CD14-positive monocyte (primary cell): ENCODE measurements around the gene GNAT2. TPM values are rescaled to one million over a fixed set of nuclear protein-coding genes. Genes with fewer than 3 reads are reported as not detected.

Experiments used
- DNase-seq, 3 donors: peaks; one replicate each; pipeline ENCODE4 v3.0.0-alpha.2; 2011 to 2022
- H2AFZ ChIP-seq: 2 replicates; pipeline ENCODE4 v1.6.0; 2012; ENCODE audit warnings: mild to moderate bottlenecking, low read depth, low read length, inconsistent platforms; ENCODE audit not compliant: insufficient read depth, poor library complexity, severe bottlenecking
- H3K27ac ChIP-seq, 2 donors: 1 replicate in 1 of 2; 2 replicates in 1 of 2; pipeline ENCODE4 v1.5.1; 2012 to 2013; ENCODE audit warnings: low read length in 2 of 2, control low read depth in 1 of 2, inconsistent platforms in 1 of 2, low read depth in 1 of 2, mild to moderate bottlenecking in 1 of 2
- H3K27me3 ChIP-seq, 2 donors: one replicate each; pipeline versions ENCODE4 v1.6.0 to v1.6.1; 2011 to 2013; ENCODE audit warnings: low read length in 2 of 2; ENCODE audit not compliant: control insufficient read depth in 2 of 2, insufficient read depth in 2 of 2
- H3K36me3 ChIP-seq, 2 donors: replicated peaks in 1 of 2; 1 replicate in 1 of 2; 2 replicates in 1 of 2; pipeline versions ENCODE4 v1.5.1 to v1.6.1; 2012 to 2013; ENCODE audit warnings: low read length in 2 of 2, control low read depth in 1 of 2, inconsistent platforms in 1 of 2, mild to moderate bottlenecking in 1 of 2; ENCODE audit not compliant: insufficient read depth in 2 of 2, control insufficient read depth in 1 of 2
- H3K4me1 ChIP-seq, 2 donors: 1 replicate in 1 of 2; 2 replicates in 1 of 2; pipeline versions ENCODE4 v1.5.1 to v1.6.1; 2012 to 2013; ENCODE audit warnings: low read length in 2 of 2, control low read depth in 1 of 2, inconsistent platforms in 1 of 2, mild to moderate bottlenecking in 1 of 2, moderate library complexity in 1 of 2; ENCODE audit not compliant: insufficient read depth in 2 of 2, control insufficient read depth in 1 of 2
- H3K4me2 ChIP-seq: replicated peaks from 2 replicates; pipeline ENCODE3; 2012; ENCODE audit warnings: low read length, moderate library complexity, mild to moderate bottlenecking; ENCODE audit not compliant: poor library complexity, severe bottlenecking; ENCODE audit errors: extremely low read depth
- H3K4me3 ChIP-seq, 3 experiments: fragments of 200-600 bp in 1 of 3; sonication (generic) in 1 of 3; replicated peaks in 1 of 3; 1 replicate in 2 of 3; 2 replicates in 1 of 3; pipeline ENCODE4 v1.5.1; 2011 to 2013; ENCODE audit warnings: low read length in 3 of 3, mild to moderate bottlenecking in 3 of 3, control low read depth in 2 of 3, low read depth in 2 of 3, inconsistent platforms in 1 of 3, moderate library complexity in 1 of 3
- H3K79me2 ChIP-seq: 2 replicates; pipeline ENCODE4 v1.6.0; 2012; ENCODE audit warnings: mild to moderate bottlenecking, control low read depth, inconsistent platforms, low read length, moderate library complexity; ENCODE audit not compliant: insufficient read depth
- H3K9ac ChIP-seq: 2 replicates; pipeline ENCODE4 v1.6.0; 2017; ENCODE audit warnings: low read length, mild to moderate bottlenecking; ENCODE audit not compliant: insufficient read depth, poor library complexity, severe bottlenecking
- H3K9me3 ChIP-seq, 2 donors: replicated peaks in 1 of 2; 1 replicate in 1 of 2; 2 replicates in 1 of 2; pipeline versions ENCODE4 v1.5.1 to v1.6.1; 2012 to 2013; ENCODE audit warnings: low read length in 2 of 2, control low read depth in 1 of 2; ENCODE audit not compliant: control insufficient read depth in 1 of 2, insufficient read depth in 1 of 2
- H4K20me1 ChIP-seq: 2 replicates; pipeline ENCODE4 v1.6.0; 2012; ENCODE audit warnings: mild to moderate bottlenecking, low read length, control low read depth, moderate library complexity; ENCODE audit not compliant: insufficient read depth
- H3K27ac Mint-ChIP-seq, 7 donors: one replicate each; pipeline ENCODE4 v1.8.0; 2020; ENCODE audit warnings: mild to moderate bottlenecking in 7 of 7, mixed read lengths in 7 of 7, moderate library complexity in 6 of 7, inconsistent platforms in 2 of 7
- H3K27me3 Mint-ChIP-seq, 3 donors: one replicate each; pipeline ENCODE4 v1.8.0; 2021 to 2022; ENCODE audit warnings: low read depth in 3 of 3, mild to moderate bottlenecking in 3 of 3, mixed read lengths in 3 of 3, moderate library complexity in 3 of 3, inconsistent platforms in 1 of 3
- H3K36me3 Mint-ChIP-seq, 2 donors: one replicate each; pipeline ENCODE4 v1.8.0; 2020; ENCODE audit warnings: mixed read lengths in 2 of 2, inconsistent platforms in 1 of 2, mild to moderate bottlenecking in 1 of 2
- H3K4me1 Mint-ChIP-seq: one replicate; pipeline ENCODE4 v1.8.0; 2020; ENCODE audit warnings: mild to moderate bottlenecking, mixed read lengths
- H3K4me3 Mint-ChIP-seq, 2 donors: one replicate each; pipeline ENCODE4 v1.8.0; 2020; ENCODE audit warnings: mild to moderate bottlenecking in 2 of 2, mixed read lengths in 2 of 2, moderate library complexity in 1 of 2
- H3K9me3 Mint-ChIP-seq, 7 donors: one replicate each; pipeline ENCODE4 v1.8.0; 2020 to 2022; ENCODE audit warnings: mixed read lengths in 7 of 7, mild to moderate bottlenecking in 6 of 7, moderate library complexity in 6 of 7, inconsistent platforms in 2 of 7
- CTCF ChIP-seq: fragments of 200-600 bp; IDR thresholded peaks from one replicate; pipeline ENCODE4 v1.8.0; 2022; ENCODE audit warnings: antibody characterized with exemption, mild to moderate bottlenecking
- WGBS: methylation state at CpG from one replicate; pipeline ENCODE4 v1.1.5; 2013; ENCODE audit warnings: missing lambda C conversion rate; ENCODE audit not compliant: insufficient coverage; 5-methylcytosine and 5-hydroxymethylcytosine counted together
- intact Hi-C, 2 donors: fragments of 100-400 bp; cut with micrococcal nuclease; formaldehyde crosslinking; loops; one replicate each; pipeline versions ENCODE4 v1.15.0 to v1.15.1; 2023
- polyA plus RNA-seq, 3 donors: library from polyadenylated mRNA; depleted of rRNA in 1 of 3; unstranded in 2 of 3; stranded (reverse) in 1 of 3; fragments of 300-500 nt in 2 of 3; fragments of >200 nt in 1 of 3; fragmentation: Illumina TruSeq in 2 of 3; gene quantifications; 1 replicate in 2 of 3; 2 replicates in 1 of 3; pipeline ENCODE4 v1.2.3, GENCODE V29; 2012 to 2021

GNAT2 gene
- polyA plus RNA-seq, 3 donors: 0.05 TPM; not detected in 2

DNA sequence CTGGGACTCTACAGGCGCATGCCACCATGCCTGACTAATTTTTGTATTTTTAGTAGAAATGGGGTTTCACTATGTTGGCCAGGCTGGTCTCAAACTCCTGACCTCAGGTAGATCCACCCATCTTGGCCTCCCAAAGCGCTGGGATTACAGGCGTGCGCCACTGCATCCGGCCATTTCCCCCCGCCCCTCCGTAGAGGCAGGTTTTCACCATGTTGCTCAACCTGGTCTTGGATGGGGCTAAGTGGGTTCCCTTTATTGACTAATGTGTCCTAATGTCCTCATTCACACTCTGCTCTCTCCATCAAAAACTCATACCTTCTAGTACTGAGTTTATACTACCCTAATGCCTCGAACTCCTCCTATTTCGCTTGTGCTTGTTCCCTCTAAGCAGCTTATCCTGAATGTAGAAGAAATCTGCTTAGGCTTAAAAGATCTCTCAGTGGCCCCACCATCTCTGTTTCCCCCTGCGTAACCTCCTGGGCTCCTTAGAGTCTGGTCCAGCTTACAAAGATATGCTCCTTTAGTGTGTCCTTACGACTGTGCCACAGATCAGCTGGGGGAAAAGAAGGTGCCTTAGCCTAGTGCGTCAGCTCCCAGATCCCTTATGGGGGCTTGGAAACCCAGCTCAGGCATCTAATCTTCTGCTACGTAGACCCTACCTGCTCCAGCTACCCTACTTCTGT lies 8.0 kb downstream of the GNAT2 start:
- Histone ChIP-seq H3K27me3 (no peaks in the 10 kb centered on the region), H3K9me3 (no peaks in the 10 kb centered on the region), H3K36me3 (no peaks in the 10 kb centered on the region), H3K79me2 (no peaks in the 10 kb centered on the region), H3K9ac (no peak overlapping the region), H2AFZ (no peak overlapping the region), H4K20me1 (no peaks in the 10 kb centered on the region), H3K27ac (no peak overlapping the region), H3K4me3 (no peak overlapping the region), H3K4me1 (peaks cover 46 to 51% of the 10 kb centered on the region in 2 donors), H3K4me2 (no peak overlapping the region)
- peaks cover 0 to 2% (median 0%) of the 10 kb centered on the region in 7 donors for H3K9me3 Mint-ChIP-seq
- 100% methylated on average over 5 of the region's 13 CpGs for WGBS
- peaks cover 0 to 1% (median 0%) of the 10 kb centered on the region in 3 donors for H3K27me3 Mint-ChIP-seq
- peaks cover 70% of the 10 kb centered on the region for H3K4me1 Mint-ChIP-seq
- H3K36me3 Mint-ChIP-seq: peaks cover 0 to under 1% of the 10 kb centered on the region in 2 donors
- H3K4me3 Mint-ChIP-seq: no peak overlapping the region
- peak in 1 of 3 donors; percentile 25 for DNase-seq
- H3K27ac Mint-ChIP-seq: peak overlapping the region in 2 of 7 donors; percentile 43 to 70
- intact Hi-C loops: no loop called here
- TF ChIP-seq CTCF: no peak

DNA sequence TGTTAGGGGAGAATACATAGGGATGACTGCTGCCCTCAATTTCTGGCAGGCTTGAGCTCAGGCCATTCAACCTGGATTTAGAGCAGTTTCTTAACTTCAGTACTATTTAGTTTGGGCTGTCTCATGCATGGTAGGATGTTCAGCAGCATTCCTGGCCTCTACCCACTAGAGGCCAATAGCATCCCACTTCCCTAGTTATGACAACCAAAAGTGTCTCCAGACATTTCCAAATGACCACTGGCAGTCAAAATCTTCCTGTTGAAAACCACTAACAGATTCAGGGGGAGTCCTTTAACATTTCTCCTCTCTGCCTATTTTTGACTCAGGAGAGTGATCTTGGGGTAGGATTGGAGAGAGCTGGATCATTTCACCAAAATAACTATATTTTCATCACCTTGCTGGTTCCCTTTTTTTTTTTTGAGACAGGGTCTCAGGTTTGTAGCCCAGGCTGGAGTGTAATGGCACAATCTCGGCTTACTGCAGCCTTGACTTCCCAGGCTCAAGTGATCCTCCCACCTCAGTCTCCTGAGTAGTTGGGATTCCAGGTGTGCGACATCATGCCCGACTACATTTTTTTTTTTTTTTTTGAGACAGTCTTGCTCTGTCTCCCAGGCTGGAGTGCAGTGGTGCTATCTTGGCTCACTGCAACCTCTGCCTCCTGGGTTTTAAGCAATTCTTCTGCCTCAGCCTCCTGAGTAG lies 8.7 kb downstream of the GNAT2 start:
- Histone ChIP-seq H3K4me3 (no peak overlapping the region), H3K9ac (no peak overlapping the region), H3K36me3 (no peaks in the 10 kb centered on the region), H3K27ac (no peak overlapping the region), H3K9me3 (no peaks in the 10 kb centered on the region), H3K27me3 (no peaks in the 10 kb centered on the region), H3K4me1 (peaks cover 40 to 44% of the 10 kb centered on the region in 2 donors), H3K79me2 (no peaks in the 10 kb centered on the region), H2AFZ (no peak overlapping the region), H3K4me2 (no peak overlapping the region), H4K20me1 (no peaks in the 10 kb centered on the region)
- no peak for DNase-seq
- Mint-ChIP-seq H3K4me3 (no peak overlapping the region), H3K36me3 (peaks cover 0 to 5% of the 10 kb centered on the region in 2 donors), H3K4me1 (peaks cover 63% of the 10 kb centered on the region), H3K9me3 (peaks cover 0 to 2% (median 0%) of the 10 kb centered on the region in 7 donors), H3K27me3 (peaks cover 0 to 1% (median 0%) of the 10 kb centered on the region in 3 donors), H3K27ac (peak overlapping the region in 1 of 7 donors; percentile 43)
- no CpG with 5 or more reads among the region's 3 CpGs for WGBS
- intact Hi-C loops: no loop called here
- no peak for TF ChIP-seq CTCF
